Right lobe of liver (tissue), 6 donors: ENCODE results near the gene PRICKLE4. TPM values are rescaled to one million over a fixed set of nuclear protein-coding genes. Genes with fewer than 3 reads are reported as not detected.

Source experiments
- ATAC-seq, 4 donors: fragments of 200-7000 bp; cut with Tn5 transposase; one replicate each; pipeline ENCODE4 v1.9.1; 2020; ENCODE audit warnings: mild to moderate bottlenecking in 4 of 4, moderate library complexity in 4 of 4
- DNase-seq, 3 donors: peaks; one replicate each; pipeline ENCODE4 v3.0.0-alpha.2; 2020
- H3K27ac ChIP-seq, 3 donors: fragments of 200-600 bp; one replicate each; pipeline ENCODE4 v1.8.0; 2022
- H3K27me3 ChIP-seq, 2 donors: fragments of 200-600 bp; one replicate each; pipeline ENCODE4 v1.8.0; 2022
- H3K36me3 ChIP-seq, 4 donors: fragments of 200-600 bp; sonication (generic) in 1 of 4; one replicate each; pipeline versions ENCODE4 v1.5.1 to v1.8.0; 2017 to 2022; ENCODE audit warnings: control low read depth in 1 of 4
- H3K4me1 ChIP-seq, 4 donors: fragments of 200-600 bp; sonication (generic) in 1 of 4; one replicate each; pipeline versions ENCODE4 v1.5.1 to v1.8.0; 2017 to 2022; ENCODE audit warnings: control low read depth in 1 of 4
- H3K4me3 ChIP-seq, 3 donors: fragments of 200-600 bp; one replicate each; pipeline ENCODE4 v1.8.0; 2022
- H3K9me3 ChIP-seq, 4 donors: fragments of 200-600 bp; sonication (generic) in 1 of 4; one replicate each; pipeline versions ENCODE4 v1.5.1 to v1.8.0; 2017 to 2022; ENCODE audit warnings: control low read depth in 1 of 4
- CTCF ChIP-seq, 4 donors: fragments of 200-600 bp in 3 of 4; fragments of 450-650 bp in 1 of 4; IDR thresholded peaks; one replicate each; pipeline versions ENCODE4 v1.5.1 to v1.8.0; 2016 to 2022; ENCODE audit warnings: antibody characterized with exemption in 4 of 4, mild to moderate bottlenecking in 2 of 4
- POLR2A ChIP-seq: fragments of 450-650 bp; IDR thresholded peaks from one replicate; pipeline ENCODE4 v1.6.1; 2017; ENCODE audit warnings: antibody characterized with exemption, mild to moderate bottlenecking
- WGBS: methylation state at CpG from one replicate; pipeline ENCODE4 v1.1.6; 2018; ENCODE audit warnings: low coverage, low lambda C conversion rate; ENCODE audit not compliant: insufficient coverage; ENCODE audit errors: missing lambda C conversion rate; 5-methylcytosine and 5-hydroxymethylcytosine counted together
- intact Hi-C, 2 donors: fragments of 100-400 bp; cut with DNase I; formaldehyde crosslinking; loops; one replicate each; pipeline versions ENCODE4 v1.11.2 to v1.14.1; 2022
- total RNA-seq, 6 experiments: library from RNA; depleted of rRNA in 2 of 6; stranded (reverse); fragments of >200 nt in 2 of 6; fragmentation: NEBNext Ultra II Directional in 3 of 6; extraction: Animal tissue kit (Norgen Biotek cat#: 25700) in 3 of 6; gene quantifications; one replicate each; pipeline versions ENCODE4 v1.1.0 to v1.2.4, GENCODE V29; 2016 to 2023
- donor health status: DM: no; HTN: yes; CAD: no.
- donor health status: DM: no; HTN: no; CAD: no.
- donor health status: DM: no; HTN: no; CAD: no.
- donor health status: DM: no; HTN: yes; CAD: no.
- donor health status: DM: no; HTN: yes; CAD: no.

Gene PRICKLE4
- total RNA-seq, 6 experiments from 2014 or later, result 1.3 to 3.1 (median 2.7) TPM; not detected in 1

GRCh38 chr6:41740366-41741162 is 40.0 kb upstream of the PRICKLE4 start:
- no peaks in the 10 kb centered on the region for H3K4me1 ChIP-seq
- TF ChIP-seq CTCF (IDR thresholded peaks at IDR 0.05), result no peak
- no peak for TF ChIP-seq POLR2A
- 100% methylated on average over 1 of the region's 13 CpGs for WGBS
- intact Hi-C loops, result no loop called here
- no peaks in the 10 kb centered on the region for H3K9me3 ChIP-seq
- H3K27ac ChIP-seq, result no peak overlapping the region
- no peaks in the 10 kb centered on the region for H3K36me3 ChIP-seq
- no peak overlapping the region for H3K4me3 ChIP-seq
- DNase-seq (peak in 1 of 3 donors; percentile 43), ATAC-seq (no peak)
- H3K27me3 ChIP-seq, result no peaks in the 10 kb centered on the region

- H3K27me3 ChIP-seq, result no peaks in the 10 kb centered on the region
- DNase-seq (no peak), ATAC-seq (peak in 1 of 4 donors; percentile 24)
- H3K36me3 ChIP-seq, result no peaks in the 10 kb centered on the region
- intact Hi-C loops, result no loop called here
- H3K27ac ChIP-seq, result no peak overlapping the region
- no peaks in the 10 kb centered on the region for H3K9me3 ChIP-seq
- 71% methylated on average over 9 of the region's 20 CpGs for WGBS
- H3K4me1 ChIP-seq, result no peaks in the 10 kb centered on the region
- H3K4me3 ChIP-seq, result no peak overlapping the region
- TF ChIP-seq POLR2A (no peak), CTCF (IDR thresholded peaks at IDR 0.05) (no peak)
These were observed 38.7 kb upstream of the PRICKLE4 start for GRCh38 chr6:41741625-41742490.

- WGBS, result 90% methylated on average over 3 of the region's 6 CpGs
- intact Hi-C loops, result no loop called here
- no peak overlapping the region for H3K4me3 ChIP-seq
- no peaks in the 10 kb centered on the region for H3K36me3 ChIP-seq
- H3K4me1 ChIP-seq, result no peaks in the 10 kb centered on the region
- no peak overlapping the region for H3K27ac ChIP-seq
- H3K9me3 ChIP-seq, result no peaks in the 10 kb centered on the region
- H3K27me3 ChIP-seq, result no peaks in the 10 kb centered on the region
- DNase-seq, result no peak
- TF ChIP-seq CTCF (IDR thresholded peaks at IDR 0.05) (no peak), POLR2A (no peak)
- no peak for ATAC-seq
These were observed 37.0 kb upstream of the PRICKLE4 start for GRCh38 chr6:41743406-41744235.

- TF ChIP-seq CTCF (IDR thresholded peaks at IDR 0.05), result no peak
- no peak for TF ChIP-seq POLR2A
- H3K4me1 ChIP-seq, result no peaks in the 10 kb centered on the region
- DNase-seq (peak in 1 of 3 donors; percentile 27), ATAC-seq (peak in 1 of 4 donors; percentile 7)
- no peak overlapping the region for H3K4me3 ChIP-seq
- no peaks in the 10 kb centered on the region for H3K36me3 ChIP-seq
- no peak overlapping the region for H3K27ac ChIP-seq
- 63% methylated on average over 1 of the region's 7 CpGs for WGBS
- intact Hi-C loops, result no loop called here
- no peaks in the 10 kb centered on the region for H3K9me3 ChIP-seq
- H3K27me3 ChIP-seq, result no peaks in the 10 kb centered on the region
These were observed 36.3 kb upstream of the PRICKLE4 start for GRCh38 chr6:41744236-41744787.
